HepG2 (cell line): ENCODE data around the gene FAM120C. TPM values are rescaled to one million over a fixed set of nuclear protein-coding genes. Genes with fewer than 3 reads are reported as not detected.

ENCODE experiments used
- ATAC-seq: fragments of 200-7000 bp; cut with Tn5 transposase; 3 replicates; pipeline ENCODE4 v1.9.1; 2020; ENCODE audit warnings: mild to moderate bottlenecking, moderate library complexity
- BruUV-seq: library from RNA; stranded (reverse); fragments of 400-500 nt; replicated peaks from 2 replicates; lab custom pipeline; 2021; lab: Mats Ljungman, UMichigan
- CTCF ChIA-PET: fragments of 300-600 bp; formaldehyde crosslinking; extraction: SDS; loops from one replicate; lab custom pipeline; 2021; ENCODE audit warnings: low total read pairs, inconsistent platforms, low intra/inter-chr PET ratio; lab: Yijun Ruan, JAX
- POLR2A ChIA-PET: fragments of 350-600 bp; sonication (Branson Sonifier 250); formaldehyde crosslinking; loops from one replicate; lab custom pipeline; 2020; ENCODE audit warnings: antibody characterized with exemption, inconsistent platforms; lab: Yijun Ruan, JAX
- DNase-seq: peaks from one replicate; pipeline ENCODE4 v3.0.0-alpha.2; 2015; ENCODE audit warnings: low spot score
- FAIRE-seq: peaks from 3 replicates; lab custom pipeline; 2011; peaks lifted over from hg19 to GRCh38; lab: Jason Lieb, UNC
- H2AFZ ChIP-seq: one replicate; pipeline ENCODE4 v1.6.1; 2011; ENCODE audit warnings: low read length, inconsistent platforms
- H3K27ac ChIP-seq: fragments of 300-600 bp; 3 replicates; pipeline ENCODE4 v1.8.0; 2011; ENCODE audit warnings: mixed run types, mild to moderate bottlenecking, mixed read lengths, low read length, inconsistent platforms; ENCODE audit not compliant: insufficient read depth; ENCODE audit errors: extremely low read length
- H3K27me3 ChIP-seq, 2 experiments: fragments of 200-600 bp in 1 of 2; 2 replicates in 1 of 2; 3 replicates in 1 of 2; pipeline versions ENCODE4 v1.6.0 to v1.8.0; 2011; ENCODE audit warnings: low read length in 2 of 2, mild to moderate bottlenecking in 2 of 2, moderate library complexity in 2 of 2, inconsistent platforms in 1 of 2; ENCODE audit not compliant: insufficient read depth in 2 of 2, control insufficient read depth in 1 of 2
- H3K36me3 ChIP-seq, 2 experiments: fragments of 200-600 bp in 1 of 2; replicated peaks in 1 of 2; 2 replicates in 1 of 2; 3 replicates in 1 of 2; pipeline versions ENCODE4 v1.5.1 to v1.8.0; 2011; ENCODE audit warnings: low read length in 2 of 2, inconsistent platforms in 1 of 2; ENCODE audit not compliant: insufficient read depth in 2 of 2, control insufficient read depth in 1 of 2
- H3K4me1 ChIP-seq: 2 replicates; pipeline ENCODE4 v1.5.1; 2012; ENCODE audit warnings: low read length, inconsistent platforms; ENCODE audit not compliant: insufficient read depth
- H3K4me2 ChIP-seq: 2 replicates; pipeline ENCODE4 v1.6.0; 2011; ENCODE audit warnings: low read depth, low read length, inconsistent platforms
- H3K4me3 ChIP-seq, 3 experiments: fragments of 200-600 bp in 1 of 3; sonication (generic), shearing (Covaris generic) in 1 of 3; replicated peaks in 1 of 3; 2 replicates each; pipeline ENCODE4 v1.5.1; 2011 to 2016; ENCODE audit warnings: low read length in 3 of 3, inconsistent platforms in 2 of 3, low read depth in 2 of 3, mild to moderate bottlenecking in 2 of 3, control low read depth in 1 of 3, mixed read lengths in 1 of 3; ENCODE audit not compliant: insufficient read depth in 1 of 3
- H3K79me2 ChIP-seq: one replicate; pipeline ENCODE4 v1.6.1; 2011; ENCODE audit warnings: low read length, inconsistent platforms; ENCODE audit not compliant: insufficient read depth
- H3K9ac ChIP-seq: 2 replicates; pipeline ENCODE4 v1.6.0; 2011; ENCODE audit warnings: mild to moderate bottlenecking, low read depth, low read length, inconsistent platforms; ENCODE audit not compliant: insufficient read depth
- H3K9me3 ChIP-seq: 2 replicates; pipeline ENCODE4 v1.5.1; 2012; ENCODE audit warnings: mild to moderate bottlenecking, low read length
- H4K20me1 ChIP-seq: 2 replicates; pipeline ENCODE4 v1.6.0; 2011; ENCODE audit warnings: inconsistent platforms, mild to moderate bottlenecking, low read length, moderate library complexity; ENCODE audit not compliant: insufficient read depth
- BRF2 ChIP-seq: sonication (generic); formaldehyde crosslinking; IDR thresholded peaks from 2 replicates; pipeline ENCODE4 v1.8.1; 2022; ENCODE audit warnings: mild to moderate bottlenecking, missing genetic modification reagents
- CEBPG ChIP-seq: IDR thresholded peaks from 2 replicates; pipeline ENCODE4 v1.6.1; 2016
- CSRNP1 ChIP-seq: sonication (generic); formaldehyde crosslinking; IDR thresholded peaks from 2 replicates; pipeline ENCODE4 v1.8.1; 2023; ENCODE audit warnings: mild to moderate bottlenecking, missing genetic modification reagents
- FOXO4 ChIP-seq: sonication (generic); formaldehyde crosslinking; conservative IDR thresholded peaks from 2 replicates; pipeline ENCODE4 v1.8.1; 2023; ENCODE audit warnings: missing genetic modification reagents
- NR2C2 ChIP-seq: sonication (generic); formaldehyde crosslinking; IDR thresholded peaks from 2 replicates; pipeline ENCODE4 v1.4.0; 2020; ENCODE audit warnings: missing genetic modification reagents, mild to moderate bottlenecking, moderate library complexity, borderline replicate concordance
- POGZ ChIP-seq: sonication (generic); formaldehyde crosslinking; IDR thresholded peaks from 2 replicates; pipeline ENCODE4 v1.4.0; 2020; ENCODE audit warnings: mild to moderate bottlenecking, missing genetic modification reagents
- SNRNP70 ChIP-seq: fragments of 200-400 bp; formaldehyde crosslinking; IDR thresholded peaks from 2 replicates; pipeline ENCODE4 v1.6.1; 2017; ENCODE audit warnings: mild to moderate bottlenecking, low read depth, low read length, moderate library complexity
- ZNF362 ChIP-seq: sonication (generic); formaldehyde crosslinking; IDR thresholded peaks from 2 replicates; pipeline ENCODE4 v1.4.0; 2020; ENCODE audit warnings: missing genetic modification reagents, mild to moderate bottlenecking, borderline replicate concordance
- ZNF569 ChIP-seq: sonication (generic); formaldehyde crosslinking; IDR thresholded peaks from 2 replicates; pipeline ENCODE4 v1.5.0; 2020; ENCODE audit warnings: mild to moderate bottlenecking, missing genetic modification reagents, moderate library complexity, borderline replicate concordance
- ZNF703 ChIP-seq: sonication (generic); formaldehyde crosslinking; IDR thresholded peaks from 2 replicates; pipeline ENCODE4 v1.5.1; 2020; ENCODE audit warnings: missing genetic modification reagents, mild to moderate bottlenecking, moderate library complexity, borderline replicate concordance
- WGBS: methylation state at CpG from one replicate; pipeline ENCODE4 v1.1.6; 2017; ENCODE audit warnings: low lambda C conversion rate; 5-methylcytosine and 5-hydroxymethylcytosine counted together
- in situ Hi-C: cut with HindIII; loops from 2 replicates; pipeline ENCODE4 v1.10.0; 2017; ENCODE audit warnings: low pct_unique_long_range_greater_than_20kb; ENCODE audit not compliant: extremely low pct_ligation_motif_present
- intact Hi-C: fragments of 100-400 bp; cut with micrococcal nuclease; formaldehyde crosslinking; loops from one replicate; pipeline ENCODE4 v1.10.0; 2022; ENCODE audit not compliant: unreplicated experiment
- polyA plus RNA-seq, 8 experiments: library from polyadenylated mRNA; depleted of rRNA in 3 of 8; stranded (reverse) in 7 of 8; unstranded in 1 of 8; fragments of >200 nt; fragmentation: Illumina TruSeq in 4 of 8; extraction: Trizol in 4 of 8; gene quantifications; 2 replicates each; pipeline versions ENCODE4 v1.2.1 to v1.2.3, GENCODE V29; 2011 to 2016; ENCODE audit warnings: low read depth in 4 of 8, missing spikeins in 1 of 8, mixed read lengths in 1 of 8; ENCODE audit not compliant: insufficient read depth in 1 of 8
- total RNA-seq, 5 experiments: library from RNA; depleted of rRNA; stranded (reverse); fragments of >200 nt; fragmentation: Illumina TruSeq; extraction: Trizol; gene quantifications; 2 replicates each; pipeline ENCODE4 v1.2.3, GENCODE V29; 2016; ENCODE audit warnings: low read depth in 1 of 5
- TF ChIP-seq, protein P1 (sequence below): sonication (generic); formaldehyde crosslinking; IDR thresholded peaks from 2 replicates; pipeline ENCODE4 v1.4.0; 2020; ENCODE audit warnings: mild to moderate bottlenecking, missing genetic modification reagents

Gene FAM120C
- total and polyA plus RNA-seq, 2 of the 13 experiments (the other 11 are each of a cell fraction or from before 2014, with no cell fraction given), result 4.6 to 7.4 TPM

DNA sequence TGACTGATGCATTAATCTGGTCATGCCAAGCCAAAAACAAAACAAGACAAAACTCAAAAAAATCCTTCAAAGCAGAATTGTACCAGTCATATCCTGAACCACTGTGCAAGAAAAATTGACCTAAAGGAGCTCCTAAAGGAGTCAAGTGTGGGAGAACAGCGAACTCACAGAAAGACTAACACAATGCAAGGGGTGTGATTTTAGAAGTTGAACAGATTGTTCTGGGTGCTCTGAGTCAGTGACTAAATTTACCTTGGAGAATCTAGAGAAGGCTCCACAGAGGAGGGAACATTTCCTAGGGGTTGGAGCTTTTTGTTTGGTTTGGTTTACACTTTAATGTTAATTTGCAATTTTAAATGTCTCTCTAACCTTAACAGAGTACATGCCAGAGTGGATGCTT is 89.9 kb downstream of the FAM120C start (continued):
- TF ChIP-seq CSRNP1 (CRISPR knock-in tag) (no peak), ZNF703 (CRISPR knock-in tag) (no peak)

DNA sequence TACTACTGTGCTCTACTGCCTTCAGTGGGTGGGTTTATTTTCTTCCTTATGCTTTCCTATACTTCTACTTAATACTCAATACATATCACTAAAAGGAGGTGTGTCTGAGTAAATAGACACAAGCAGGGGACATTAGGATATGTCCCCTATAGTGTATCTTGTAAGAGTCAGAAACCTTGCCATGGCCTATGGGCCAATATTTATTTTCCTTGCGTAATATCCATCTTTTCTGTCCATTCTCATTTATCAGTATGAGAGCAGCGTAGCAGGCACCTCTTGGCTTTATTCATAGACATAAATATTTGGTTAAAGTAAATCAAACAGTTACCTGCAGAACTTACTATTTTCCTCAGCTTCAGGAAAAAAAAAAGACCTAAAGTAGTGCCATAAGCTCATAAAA is 92.2 kb downstream of the FAM120C start:
- Histone ChIP-seq H3K79me2 (no peaks in the 10 kb centered on the region), H3K4me2 (no peak overlapping the region), H3K4me1 (0 out of 2 replicates have a peak, but pooled peaks cover 10% of the 10 kb centered on the region), H2AFZ (no peak overlapping the region), H3K9ac (no peak overlapping the region), H3K4me3 (no peak overlapping the region), H3K27me3 (no peaks in the 10 kb centered on the region), H4K20me1 (no peaks in the 10 kb centered on the region), H3K27ac (no peak overlapping the region), H3K9me3 (no peaks in the 10 kb centered on the region), H3K36me3 (no peaks in the 10 kb centered on the region)
- ChIA-PET POLR2A (no interaction called here), CTCF (no interaction called here)
- DNase-seq, result no peak
- no peak for FAIRE-seq
- ATAC-seq, result no peak
- in situ Hi-C loops, result no loop called here
- intact Hi-C loops, result loop anchor here (10.0 kb wide), 1 partner anchor 46 kb away; the partner anchor contains the start of gene PHF8
- no TSS peak for BruUV-seq
- 98% methylated on average over 2 of the region's 2 CpGs for WGBS
- no peak for TF ChIP-seq SNRNP70
- no peak for TF ChIP-seq FOXO4 (CRISPR knock-in tag)
- no peak for TF ChIP-seq NR2C2 (CRISPR knock-in tag)
- no peak for TF ChIP-seq BRF2 (CRISPR knock-in tag)
- TF ChIP-seq, protein P1, sequence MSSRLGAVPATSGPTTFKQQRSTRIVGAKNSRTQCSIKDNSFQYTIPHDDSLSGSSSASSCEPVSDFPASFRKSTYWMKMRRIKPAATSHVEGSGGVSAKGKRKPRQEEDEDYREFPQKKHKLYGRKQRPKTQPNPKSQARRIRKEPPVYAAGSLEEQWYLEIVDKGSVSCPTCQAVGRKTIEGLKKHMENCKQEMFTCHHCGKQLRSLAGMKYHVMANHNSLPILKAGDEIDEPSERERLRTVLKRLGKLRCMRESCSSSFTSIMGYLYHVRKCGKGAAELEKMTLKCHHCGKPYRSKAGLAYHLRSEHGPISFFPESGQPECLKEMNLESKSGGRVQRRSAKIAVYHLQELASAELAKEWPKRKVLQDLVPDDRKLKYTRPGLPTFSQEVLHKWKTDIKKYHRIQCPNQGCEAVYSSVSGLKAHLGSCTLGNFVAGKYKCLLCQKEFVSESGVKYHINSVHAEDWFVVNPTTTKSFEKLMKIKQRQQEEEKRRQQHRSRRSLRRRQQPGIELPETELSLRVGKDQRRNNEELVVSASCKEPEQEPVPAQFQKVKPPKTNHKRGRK (CRISPR knock-in tag), result no peak
- TF ChIP-seq CEBPG (CRISPR knock-in tag), result peak; percentile 49; the same call in 1 of the 2 replicates
- no peak for TF ChIP-seq ZNF569 (CRISPR knock-in tag)
- TF ChIP-seq ZNF362 (CRISPR knock-in tag), result no peak
- TF ChIP-seq POGZ, result no peak
